A549 (cell line): Measurements from ENCODE around the gene GPATCH1. TPM values are rescaled to one million over a fixed set of nuclear protein-coding genes. Genes with fewer than 3 reads are reported as not detected.
A peak's percentile ranks its signal among the peaks of the same experiment; 100 is the strongest.

Experiments used
- ATAC-seq, 2 experiments: fragments of 200-7000 bp in 1 of 2; fragments of >200 bp in 1 of 2; cut with Nextera tagmentation in 1 of 2; cut with Tn5 transposase in 1 of 2; 3 replicates each; pipeline versions ENCODE4 v1.8.0 to v1.9.1; 2018 to 2020; ENCODE audit warnings: mild to moderate bottlenecking in 1 of 2, moderate library complexity in 1 of 2
- CTCF ChIA-PET: fragments of 300-600 bp; sonication (Branson Sonifier 250); formaldehyde crosslinking; extraction: SDS; loops from one replicate; lab custom pipeline; 2021; ENCODE audit warnings: antibody characterized with exemption, inconsistent platforms; lab: Yijun Ruan, JAX
- POLR2A ChIA-PET: fragments of 350-600 bp; formaldehyde crosslinking; extraction: SDS; loops from one replicate; lab custom pipeline; 2021; ENCODE audit warnings: antibody characterized with exemption, inconsistent platforms; lab: Yijun Ruan, JAX
- DNase-seq, 2 experiments: peaks; one replicate each; pipeline versions ENCODE4 v3.0.0 to v3.0.0-alpha.2; 2011 to 2016; ENCODE audit warnings: low read depth in 1 of 2, low spot score in 1 of 2
- FAIRE-seq: peaks from 2 replicates; lab custom pipeline; 2011; peaks lifted over from hg19 to GRCh38; lab: Jason Lieb, UNC
- H3K27ac ChIP-seq, 2 experiments: fragments of >200 bp; sonication (Bioruptor Twin); formaldehyde crosslinking; 3 replicates each; pipeline ENCODE4 v1.5.1; 2016 to 2017
- H3K4me1 ChIP-seq: fragments of >200 bp; sonication (Bioruptor Twin); formaldehyde crosslinking; 3 replicates; pipeline ENCODE4 v1.6.1; 2016
- H3K4me2 ChIP-seq: fragments of >200 bp; sonication (Bioruptor Twin); formaldehyde crosslinking; 3 replicates; pipeline ENCODE4 v1.6.1; 2016
- H3K4me3 ChIP-seq: fragments of >200 bp; sonication (Bioruptor Twin); formaldehyde crosslinking; 3 replicates; pipeline ENCODE4 v1.5.1; 2016
- H3K9me3 ChIP-seq: fragments of >200 bp; sonication (Bioruptor Twin); formaldehyde crosslinking; 3 replicates; pipeline ENCODE4 v1.6.1; 2016
- ATOH8 ChIP-seq: fragments of 250-450 bp; sonication (Bioruptor Pico); IDR thresholded peaks from 2 replicates; pipeline ENCODE4 v1.5.0; 2020; ENCODE audit warnings: low read depth, mild to moderate bottlenecking, moderate library complexity
- CBX2 ChIP-seq: fragments of 200-600 bp; sonication (generic); IDR thresholded peaks from 2 replicates; pipeline ENCODE4 v1.6.1; 2016; ENCODE audit warnings: low read depth, mild to moderate bottlenecking, borderline replicate concordance
- CBX8 ChIP-seq: fragments of 200-600 bp; sonication (generic); IDR thresholded peaks from 2 replicates; pipeline ENCODE4 v1.6.1; 2016
- EHF ChIP-seq: fragments of 250-450 bp; sonication (Bioruptor Pico); IDR thresholded peaks from 2 replicates; pipeline ENCODE4 v1.5.0; 2020; ENCODE audit warnings: mild to moderate bottlenecking
- ELK1 ChIP-seq: fragments of 150-350 bp; IDR thresholded peaks from 2 replicates; pipeline ENCODE4 v1.6.1; 2014; ENCODE audit warnings: low read depth, mild to moderate bottlenecking, low read length
- FOSB ChIP-seq: fragments of 250-450 bp; sonication (Bioruptor Pico); IDR thresholded peaks from 2 replicates; pipeline ENCODE4 v1.5.0; 2020; ENCODE audit warnings: mild to moderate bottlenecking, moderate library complexity
- FOSL2 ChIP-seq, 2 experiments: fragments of 450-650 bp in 1 of 2; fragments of >200 bp in 1 of 2; sonication (Bioruptor Twin) in 1 of 2; formaldehyde crosslinking; IDR thresholded peaks; 2 replicates each; pipeline versions ENCODE4 v1.5.0 to v1.6.1; 2016 to 2020; ENCODE audit warnings: mild to moderate bottlenecking in 1 of 2, moderate library complexity in 1 of 2
- HMGXB4 ChIP-seq: fragments of 250-450 bp; sonication (Bioruptor Pico); IDR thresholded peaks from 2 replicates; pipeline ENCODE4 v1.5.0; 2021; ENCODE audit warnings: mild to moderate bottlenecking, moderate library complexity, borderline replicate concordance
- HOXA7 ChIP-seq: fragments of 250-450 bp; sonication (Bioruptor Pico); IDR thresholded peaks from 2 replicates; pipeline ENCODE4 v1.5.0; 2020; ENCODE audit warnings: mild to moderate bottlenecking, moderate library complexity
- HOXB13 ChIP-seq: fragments of 250-450 bp; sonication (Bioruptor Pico); IDR thresholded peaks from 2 replicates; pipeline ENCODE4 v1.5.0; 2020; ENCODE audit warnings: low read depth, mild to moderate bottlenecking, moderate library complexity
- KDM5A ChIP-seq: fragments of 200-600 bp; sonication (generic); IDR thresholded peaks from 2 replicates; pipeline ENCODE4 v1.6.1; 2016; ENCODE audit warnings: antibody characterized with exemption, mild to moderate bottlenecking
- MAFK ChIP-seq: fragments of 450-650 bp; IDR thresholded peaks from 2 replicates; pipeline ENCODE4 v1.6.1; 2014; ENCODE audit not compliant: partially characterized antibody
- NR3C1 ChIP-seq: fragments of >200 bp; sonication (Bioruptor Twin); formaldehyde crosslinking; IDR thresholded peaks from 3 replicates; pipeline ENCODE4 v1.6.1; 2017
- RCOR1 ChIP-seq: fragments of 150-350 bp; IDR thresholded peaks from 2 replicates; pipeline ENCODE4 v1.6.1; 2014; ENCODE audit warnings: antibody characterized with exemption, low read length, low read depth
- REST ChIP-seq: fragments of 200-600 bp; sonication (generic); IDR thresholded peaks from 2 replicates; pipeline ENCODE4 v1.6.1; 2016; ENCODE audit warnings: antibody characterized with exemption, mild to moderate bottlenecking, moderate library complexity
- RFX5 ChIP-seq: fragments of 450-650 bp; IDR thresholded peaks from 2 replicates; pipeline ENCODE4 v1.7.1; 2014; ENCODE audit warnings: antibody characterized with exemption, mild to moderate bottlenecking, moderate library complexity
- RNF2 ChIP-seq: fragments of 200-600 bp; sonication (generic); IDR thresholded peaks from 2 replicates; pipeline ENCODE4 v1.6.1; 2016; ENCODE audit warnings: low read depth, mild to moderate bottlenecking, antibody characterized with exemption, moderate library complexity, borderline replicate concordance
- TFCP2L1 ChIP-seq: fragments of 250-450 bp; sonication (Bioruptor Pico); IDR thresholded peaks from 2 replicates; pipeline ENCODE4 v1.5.0; 2021; ENCODE audit warnings: mild to moderate bottlenecking
- TP53 ChIP-seq: fragments of 250-450 bp; sonication (Bioruptor Pico); IDR thresholded peaks from 2 replicates; pipeline ENCODE4 v1.5.0; 2021; ENCODE audit warnings: mild to moderate bottlenecking, moderate library complexity
- ZNF302 ChIP-seq: fragments of 250-450 bp; sonication (Bioruptor Pico); IDR thresholded peaks from 2 replicates; pipeline ENCODE4 v1.9.0; 2021; ENCODE audit warnings: inconsistent platforms, mild to moderate bottlenecking, moderate library complexity
- ZSCAN20 ChIP-seq: fragments of 250-450 bp; sonication (Bioruptor Pico); IDR thresholded peaks from 2 replicates; pipeline ENCODE4 v1.8.0; 2022; ENCODE audit warnings: mild to moderate bottlenecking, moderate library complexity
- WGBS: methylation state at CpG from one replicate; pipeline ENCODE4 v1.1.6; 2017; ENCODE audit errors: missing lambda C conversion rate; 5-methylcytosine and 5-hydroxymethylcytosine counted together
- polyA plus RNA-seq, 4 experiments: library from polyadenylated mRNA; depleted of rRNA in 3 of 4; stranded (reverse); fragments of >200 nt; fragmentation: RNase III in 1 of 4; extraction: RNeasy Plus Mini Kit Qiagen cat#74134 plus additional on column Dnase treatment in 1 of 4; gene quantifications; 2 replicates in 3 of 4; 3 replicates in 1 of 4; pipeline ENCODE4 v1.2.3, GENCODE V29; 2011 to 2017

The GPATCH1 gene
- polyA plus RNA-seq, 2 of the 4 experiments (the other 2 are of a cell fraction): 12.1 to 24.2 TPM

GRCh38 chr19:33118643-33119042 is 37.7 kb downstream of the GPATCH1 start:
- Histone ChIP-seq H3K4me3 (no peak overlapping the region), H3K27ac (peak overlapping the region; percentile 1 to 27; a peak in 3 of 6 replicates), H3K4me1 (0 out of 3 replicates have a peak, but pooled peaks cover 3% of the 10 kb centered on the region), H3K4me2 (no peak overlapping the region), H3K9me3 (no peaks in the 10 kb centered on the region)
- ChIA-PET CTCF (interaction anchor here (0.6 to 17.0 kb wide), 60 partner anchors 8 to 698 kb away, joined by 3 to 349 read pairs (median 6); partner anchors contain the start of genes CEP89, FAAP24 and WDR88), POLR2A (interaction anchor here (0.9 kb wide), 1 partner anchor 53 kb away, joined by 8 read pairs; no protein-coding TSS in a partner anchor)
- DNase-seq (no peak), ATAC-seq (peak; percentile 45 to 52; a peak in 5 of 6 replicates), FAIRE-seq (peak; percentile 54)
- no peak for TF ChIP-seq HOXA7
- TF ChIP-seq REST: no peak
- no peak for TF ChIP-seq EHF (CRISPR knock-in tag)
- no peak for TF ChIP-seq CBX8
- no peak for TF ChIP-seq RFX5
- no peak for TF ChIP-seq NR3C1
- TF ChIP-seq TFCP2L1 (CRISPR knock-in tag): no peak
- TF ChIP-seq RCOR1: no peak
- TF ChIP-seq HMGXB4 (CRISPR knock-in tag): no peak
- TF ChIP-seq TP53: no peak
- TF ChIP-seq KDM5A: no peak
- TF ChIP-seq ZSCAN20: no peak
- TF ChIP-seq ATOH8: no peak
- no peak for TF ChIP-seq CBX2
- TF ChIP-seq RNF2: no peak
- no peak for TF ChIP-seq ELK1
- WGBS: 65% methylated on average over 10 of the region's 10 CpGs

- no peak overlapping the region for H3K4me3 ChIP-seq
- ChIA-PET CTCF (interaction anchor here (0.7 to 17.0 kb wide), 49 partner anchors 9 to 1511 kb away, joined by 3 to 193 read pairs (median 5); partner anchors contain the start of genes CEP89, FAAP24, GPATCH1 and RHPN2), POLR2A (interaction anchor here (0.6 to 1.0 kb wide), 3 partner anchors 53 to 149 kb away, joined by 3 to 5 read pairs (median 3); no protein-coding TSS in a partner anchor)
- peak; percentile 92 for FAIRE-seq
- no peak for ATAC-seq
- peak; percentile 91 for TF ChIP-seq MAFK
- TF ChIP-seq HOXB13: no peak
- no peak for TF ChIP-seq FOSB (CRISPR knock-in tag)
- TF ChIP-seq FOSL2 (IDR thresholded peaks at IDR 0.05): no peak
- TF ChIP-seq FOSL2 (CRISPR knock-in tag; IDR thresholded peaks at IDR 0.05): no peak
- no peak for TF ChIP-seq ZNF302 (CRISPR knock-in tag)
- no peak for TF ChIP-seq KDM5A
- TF ChIP-seq, all 56 proteins: peak for 1
- Histone ChIP-seq H3K27ac (no peak overlapping the region), H3K4me1 (no peaks in the 10 kb centered on the region), H3K4me2 (no peak overlapping the region), H3K9me3 (no peaks in the 10 kb centered on the region)
- no peak for DNase-seq
- 89% methylated on average over 10 of the region's 10 CpGs for WGBS
These were observed 43.5 kb downstream of the GPATCH1 start for GRCh38 chr19:33124207-33125098.
